OCI-LY3 (cell line): ENCODE results near the gene FHOD3.

Source experiments
- CTCF ChIP-seq: fragments of 200-600, 300-600 bp; sonication (generic); IDR thresholded peaks from 2 replicates; pipeline ENCODE4 v1.5.1; 2014; ENCODE audit warnings: antibody characterized with exemption, low read length, low read depth
- EZH2phosphoT487 ChIP-seq: fragments of 200-600 bp; shearing (Covaris generic); IDR thresholded peaks from 2 replicates; pipeline ENCODE4 v1.6.1; 2018; ENCODE audit warnings: antibody characterized with exemption, mixed run types, low read depth

GRCh38 chr18:36322734-36323133 lies 25.2 kb downstream of the FHOD3 start:
- TF ChIP-seq CTCF (no peak), EZH2phosphoT487 (no peak)
